Ramos (cell line): ENCODE data around the gene ZNF543.
"Not testable (repeated sequence)": the region's sequence is repeated elsewhere in the genome, so short reads cannot be mapped to it uniquely, and the experiment has no call there.

Source experiments
- in situ Hi-C: fragments of 300-500 bp; cut with MboI; formaldehyde crosslinking; loops from one replicate; pipeline ENCODE4 v1.14.3; 2022; ENCODE audit warnings: low sequenced_read_pairs; ENCODE audit not compliant: unreplicated experiment

The ZNF543 gene

GRCh38 chr19:57320180-57321084 lies at the start of gene ZNF543:
Gene ZNF543 (plus strand): TSS chr19:57320472. CDS start chr19:57320854, 382 bp downstream.
- in situ Hi-C loops, result no loop called here

DNA sequence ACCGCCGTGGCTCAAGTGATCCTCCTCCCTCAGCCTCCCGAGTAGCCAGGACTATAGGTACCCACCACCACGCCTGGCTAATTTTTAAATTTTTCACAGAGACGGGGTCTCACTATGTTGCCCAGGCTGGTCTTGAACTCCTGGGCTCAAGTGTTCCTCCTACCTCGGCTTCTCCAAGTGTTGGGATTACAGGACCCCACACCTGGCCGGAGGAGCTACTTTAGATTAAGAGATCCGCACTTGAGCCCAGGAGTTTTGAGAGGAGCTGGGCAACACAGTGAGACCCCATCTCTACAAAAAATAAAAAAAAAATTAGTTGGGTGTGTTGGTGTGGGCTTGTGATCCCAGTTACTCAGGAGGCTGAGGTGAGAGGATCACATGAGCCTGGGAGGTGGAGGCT lies 49.0 kb upstream of the ZNF543 start:
- in situ Hi-C loops, result no loop called here

GRCh38 chr19:57273014-57273413 lies 47.3 kb upstream of the ZNF543 start:
- in situ Hi-C loops, result no loop called here

DNA sequence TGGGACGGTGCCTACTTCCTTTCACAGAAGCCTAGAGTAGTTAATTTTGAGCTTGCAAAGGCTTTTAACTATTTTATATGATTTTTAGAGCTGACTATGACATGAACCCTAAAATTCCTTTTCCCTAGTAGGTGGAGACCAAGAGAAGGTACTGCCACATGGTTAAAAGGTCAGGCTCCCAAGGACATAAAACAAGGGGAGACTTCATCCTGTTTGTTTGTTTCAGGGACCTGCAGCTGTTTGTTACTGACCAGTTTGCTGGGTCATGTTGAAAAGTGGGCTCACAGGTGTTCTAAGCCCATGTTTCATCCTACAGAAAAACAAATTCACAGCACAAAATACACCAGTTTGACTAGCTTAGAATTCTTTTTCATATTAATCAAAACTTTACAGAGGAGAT lies 43.8 kb upstream of the ZNF543 start:
- in situ Hi-C loops, result no loop called here

DNA sequence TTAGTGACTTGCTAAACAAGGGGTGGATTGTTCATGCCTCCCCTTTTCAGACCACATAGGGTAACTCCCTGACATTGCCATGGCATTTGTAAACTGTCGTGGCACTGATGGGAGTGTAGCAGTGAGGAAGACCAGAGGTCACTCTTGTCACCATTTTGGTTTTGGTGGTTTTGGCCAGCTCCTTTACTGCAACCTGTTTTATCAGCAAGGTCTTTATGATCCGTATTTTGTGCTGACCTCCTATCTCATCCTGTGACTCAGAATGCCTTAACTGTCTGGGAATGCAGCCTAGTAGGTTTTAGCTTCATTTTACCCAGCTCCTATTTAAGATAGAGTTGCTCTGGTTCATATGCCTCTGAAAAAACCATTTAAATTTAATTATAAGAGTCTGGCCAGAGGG lies 41.8 kb upstream of the ZNF543 start:
- in situ Hi-C loops, result not testable (repeated sequence)

GRCh38 chr19:57279418-57280164 lies 40.7 kb upstream of the ZNF543 start:
- in situ Hi-C loops, result no loop called here

DNA sequence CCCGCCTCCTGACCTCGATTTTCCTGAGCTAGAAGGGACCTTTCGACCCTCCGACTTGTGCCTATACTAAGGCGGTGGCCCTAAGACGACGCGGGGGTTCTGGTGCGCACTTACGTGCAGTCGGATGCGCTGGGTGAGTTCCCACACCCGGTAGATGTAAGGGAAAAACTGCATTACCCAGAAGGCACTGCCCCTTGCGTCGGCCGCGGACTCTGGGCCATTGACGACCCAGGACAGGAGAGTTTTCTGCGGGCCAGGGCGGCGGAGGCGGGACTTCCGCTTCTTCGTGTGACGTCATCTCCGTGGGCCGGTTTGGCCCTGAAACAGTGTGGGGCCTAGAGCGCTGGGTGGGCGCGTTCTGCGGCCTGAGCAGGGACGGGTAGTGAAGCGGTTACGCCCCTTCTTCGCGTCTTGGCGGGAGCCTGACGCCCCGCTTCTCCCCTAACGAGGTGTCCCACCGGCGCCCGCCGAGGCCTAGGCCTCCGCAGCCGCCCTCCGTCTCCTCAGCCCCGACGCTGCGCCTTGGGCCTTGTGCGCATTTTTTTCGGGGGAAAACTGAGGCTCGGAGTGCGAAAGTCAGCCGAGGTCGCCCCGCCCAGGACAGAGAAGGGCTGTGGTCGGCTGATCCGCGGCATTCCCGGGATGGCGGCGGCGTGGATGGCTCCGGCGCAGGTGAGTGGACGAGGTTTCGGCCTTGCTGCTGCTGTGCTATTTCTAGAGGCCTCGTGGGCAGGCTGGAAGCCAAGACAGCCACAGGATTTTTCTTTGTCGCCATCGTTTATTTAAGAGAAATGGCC lies 39.9 kb upstream of the ZNF543 start, which contains the start of gene ZNF460:
ZNF460 (plus strand) TSS at position 321 of the 797 bp plus-strand sequence; CDS start at position 643, 322 bp downstream.
- in situ Hi-C loops, result no loop called here

DNA sequence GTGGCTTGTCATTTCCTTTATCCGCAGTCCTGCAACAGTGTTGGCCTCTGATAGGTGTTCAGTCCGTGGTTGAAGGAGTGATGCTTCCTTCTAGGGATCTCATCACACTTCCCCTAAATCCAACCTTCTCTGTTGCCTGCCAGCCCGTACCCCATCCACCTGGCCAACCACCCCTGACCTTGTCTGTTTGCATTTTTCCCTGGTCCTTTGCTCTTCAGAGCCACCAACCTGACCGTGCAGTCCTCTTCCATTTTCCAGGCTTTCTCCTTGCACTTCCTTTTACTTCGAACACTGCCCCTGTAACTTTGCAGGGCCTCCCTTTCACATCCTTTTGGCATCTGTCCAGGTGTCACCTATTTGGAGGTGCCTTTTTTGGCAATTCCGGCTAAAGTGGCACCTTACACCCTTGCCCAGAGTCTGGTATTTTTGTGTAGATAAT lies 39.3 kb upstream of the ZNF543 start:
- in situ Hi-C loops, result no loop called here

DNA sequence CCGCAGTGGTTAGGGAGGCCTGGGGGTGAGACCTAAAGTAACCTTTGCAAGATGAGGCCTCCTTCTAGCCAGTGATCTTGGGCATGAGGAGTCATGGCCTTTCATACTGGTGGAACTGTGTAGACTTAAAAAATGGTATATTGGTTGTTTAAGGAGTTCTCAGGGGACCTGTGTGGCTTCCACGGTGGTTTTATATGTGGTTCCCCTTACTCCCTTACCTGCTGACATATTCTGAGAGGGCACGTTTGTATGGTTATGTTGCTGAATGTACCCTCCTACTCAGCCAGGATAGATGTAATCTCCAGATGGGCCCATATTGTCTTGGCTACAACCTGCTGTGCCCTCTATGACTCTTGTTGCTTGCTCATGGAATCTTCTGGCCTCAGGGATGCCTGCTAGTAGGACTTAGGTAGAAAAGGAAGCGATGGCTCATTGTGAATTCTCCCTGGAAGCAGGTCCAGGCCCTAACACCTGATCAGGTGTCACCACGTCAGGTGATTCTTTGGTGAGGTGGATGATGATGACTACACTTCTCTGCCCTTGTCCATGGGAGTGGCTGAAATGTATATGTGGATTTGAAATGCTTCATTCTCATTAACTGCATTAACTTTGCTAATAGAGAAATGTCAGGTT lies 38.1 kb upstream of the ZNF543 start:
- in situ Hi-C loops, result no loop called here

GRCh38 chr19:57288373-57288772 lies 31.9 kb upstream of the ZNF543 start:
- in situ Hi-C loops, result no loop called here

GRCh38 chr19:57290970-57291369 lies 29.3 kb upstream of the ZNF543 start:
- in situ Hi-C loops, result no loop called here

- in situ Hi-C loops, result no loop called here
Observed at GRCh38 chr19:57292547-57292946, 27.7 kb upstream of the ZNF543 start.

DNA sequence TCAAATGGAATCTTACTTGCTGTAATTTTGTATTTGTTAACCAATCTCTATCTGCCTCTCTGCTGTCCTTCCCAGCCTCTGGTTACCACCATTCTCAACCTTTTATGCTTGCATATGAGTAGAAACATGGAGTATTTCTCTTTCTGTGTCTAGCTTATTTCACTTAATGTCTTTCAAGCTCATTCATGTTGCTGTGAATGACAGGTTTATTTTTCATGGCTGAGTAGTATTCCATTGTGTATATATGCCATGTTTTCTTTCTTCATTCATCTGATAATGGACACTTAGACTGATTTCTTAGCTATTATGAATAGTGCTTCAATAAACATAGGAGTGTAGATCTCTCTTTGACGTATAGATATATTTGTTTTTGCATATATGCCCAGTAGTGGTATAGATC lies 26.6 kb upstream of the ZNF543 start:
- in situ Hi-C loops, result no loop called here

GRCh38 chr19:57302020-57302465 lies 18.2 kb upstream of the ZNF543 start:
- in situ Hi-C loops, result no loop called here

GRCh38 chr19:57302727-57303401 lies 17.4 kb upstream of the ZNF543 start:
- in situ Hi-C loops, result no loop called here

DNA sequence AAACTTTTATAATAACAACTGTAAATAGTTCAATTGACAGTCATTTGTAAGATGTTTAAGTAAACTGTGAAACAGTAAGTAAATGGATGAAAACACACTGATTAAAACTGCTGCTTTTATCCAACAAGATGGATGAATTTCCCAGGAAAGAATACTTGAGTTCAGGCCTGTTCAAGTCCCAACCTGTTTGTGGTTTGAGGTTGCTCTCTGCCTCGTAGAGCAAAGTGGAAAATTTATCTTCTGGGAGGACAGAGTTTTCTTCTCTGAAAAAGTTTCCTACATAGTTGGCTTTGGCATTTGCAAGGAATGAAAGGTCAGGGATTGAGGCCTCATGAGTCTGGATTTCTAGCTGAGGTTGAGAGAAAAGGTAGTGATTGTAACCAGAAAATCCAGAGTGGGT lies 15.2 kb upstream of the ZNF543 start:
- in situ Hi-C loops, result no loop called here

DNA sequence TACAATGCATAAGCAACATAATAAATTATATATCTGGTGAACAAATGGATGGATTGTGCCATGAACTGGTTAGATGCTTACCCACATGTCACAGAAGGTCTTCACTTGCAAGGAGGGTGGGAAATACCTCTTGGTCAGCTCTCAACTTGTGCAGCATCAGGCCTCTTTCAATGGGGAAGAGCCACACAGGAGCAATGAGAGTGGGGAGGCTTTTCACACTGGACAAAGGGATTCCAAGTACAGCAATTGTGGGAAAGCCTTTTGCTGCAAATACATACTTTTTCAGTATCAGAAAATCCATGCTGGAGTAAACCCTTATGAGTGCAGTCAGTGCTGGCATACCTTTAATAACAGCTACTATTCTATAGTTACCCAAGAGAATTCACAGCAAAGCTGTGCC lies 11.8 kb upstream of the ZNF543 start:
- in situ Hi-C loops, result no loop called here

DNA sequence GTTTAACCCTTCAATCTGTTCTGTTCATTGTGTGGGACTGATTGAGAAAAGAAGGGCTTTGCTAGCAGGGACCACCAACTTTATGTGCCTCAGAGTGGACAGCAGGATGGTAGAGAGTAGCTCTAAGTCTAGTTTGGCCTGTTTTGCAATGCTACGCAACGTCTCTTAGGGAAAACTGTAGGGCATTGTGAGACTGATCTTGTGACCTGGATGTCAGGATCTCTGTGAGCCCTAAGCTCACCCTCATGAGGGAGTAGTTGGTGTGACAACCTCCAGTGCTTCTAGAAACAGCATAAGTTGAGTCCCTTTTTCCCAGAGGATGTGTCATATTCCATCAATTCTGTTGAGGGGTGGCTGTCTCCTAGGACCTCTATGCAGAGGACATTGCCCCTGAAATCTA lies 9.5 kb upstream of the ZNF543 start:
- in situ Hi-C loops, result no loop called here

- in situ Hi-C loops, result no loop called here
Observed at GRCh38 chr19:57314146-57314545, 6.1 kb upstream of the ZNF543 start.
